Peyer's patch (tissue), 4 donors: ENCODE data around the gene RAP1A.

Experiments
- POLR2A ChIP-seq, 2 donors: fragments of 450-650 bp; IDR thresholded peaks; one replicate each; pipeline ENCODE4 v1.5.1; 2017; ENCODE audit warnings: antibody characterized with exemption in 2 of 2, mild to moderate bottlenecking in 2 of 2, moderate library complexity in 2 of 2
- TF ChIP-seq, protein P1 (sequence below), 6 experiments: fragments of 450-650 bp in 4 of 6; fragments of 200-600 bp in 2 of 6; sonication (generic) in 1 of 6; IDR thresholded peaks; one replicate each; pipeline ENCODE4 v1.5.1; 2017 to 2019; ENCODE audit warnings: antibody characterized with exemption in 6 of 6, mild to moderate bottlenecking in 3 of 6, moderate library complexity in 1 of 6

DNA sequence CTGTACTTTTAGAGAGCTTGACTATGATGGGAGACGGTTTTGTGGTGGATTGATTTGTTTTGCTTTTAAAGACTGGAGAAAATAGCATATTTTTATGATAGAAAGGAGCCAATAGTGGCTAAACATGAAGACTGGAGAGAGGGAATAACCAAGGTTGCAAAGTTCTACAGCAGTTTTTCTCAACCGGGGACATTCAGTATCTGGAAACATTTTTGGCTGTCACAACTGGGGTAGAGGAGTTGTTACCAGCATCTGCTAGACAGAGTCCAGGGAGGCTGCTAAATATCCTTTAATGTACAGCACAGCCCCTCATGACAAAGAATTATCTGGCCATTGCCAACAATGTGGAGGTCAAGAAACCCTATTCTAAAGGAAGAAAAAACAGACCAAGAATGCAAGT is 38.4 kb upstream of the RAP1A start:
- TF ChIP-seq, protein P1, sequence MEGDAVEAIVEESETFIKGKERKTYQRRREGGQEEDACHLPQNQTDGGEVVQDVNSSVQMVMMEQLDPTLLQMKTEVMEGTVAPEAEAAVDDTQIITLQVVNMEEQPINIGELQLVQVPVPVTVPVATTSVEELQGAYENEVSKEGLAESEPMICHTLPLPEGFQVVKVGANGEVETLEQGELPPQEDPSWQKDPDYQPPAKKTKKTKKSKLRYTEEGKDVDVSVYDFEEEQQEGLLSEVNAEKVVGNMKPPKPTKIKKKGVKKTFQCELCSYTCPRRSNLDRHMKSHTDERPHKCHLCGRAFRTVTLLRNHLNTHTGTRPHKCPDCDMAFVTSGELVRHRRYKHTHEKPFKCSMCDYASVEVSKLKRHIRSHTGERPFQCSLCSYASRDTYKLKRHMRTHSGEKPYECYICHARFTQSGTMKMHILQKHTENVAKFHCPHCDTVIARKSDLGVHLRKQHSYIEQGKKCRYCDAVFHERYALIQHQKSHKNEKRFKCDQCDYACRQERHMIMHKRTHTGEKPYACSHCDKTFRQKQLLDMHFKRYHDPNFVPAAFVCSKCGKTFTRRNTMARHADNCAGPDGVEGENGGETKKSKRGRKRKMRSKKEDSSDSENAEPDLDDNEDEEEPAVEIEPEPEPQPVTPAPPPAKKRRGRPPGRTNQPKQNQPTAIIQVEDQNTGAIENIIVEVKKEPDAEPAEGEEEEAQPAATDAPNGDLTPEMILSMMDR (IDR thresholded peaks at IDR 0.05), result no peak
- no peak for TF ChIP-seq POLR2A (IDR thresholded peaks at IDR 0.05)
